Adipocyte (in vitro differentiated cells): ENCODE results near the gene TMEM80.

Experiments
- DNase-seq: peaks from one replicate; pipeline ENCODE4 v3.0.0-alpha.2; 2015; ENCODE audit warnings: low read depth
- H3K27me3 ChIP-seq: replicated peaks from 2 replicates; pipeline ENCODE4 v1.7.0; 2013; ENCODE audit warnings: mild to moderate bottlenecking, low read length, moderate library complexity; ENCODE audit not compliant: control insufficient read depth, insufficient read depth
- H3K36me3 ChIP-seq: 2 replicates; pipeline ENCODE4 v1.7.0; 2013; ENCODE audit warnings: low read length, mild to moderate bottlenecking, moderate library complexity; ENCODE audit not compliant: control insufficient read depth, insufficient read depth, severe bottlenecking
- H3K4me1 ChIP-seq: 2 replicates; pipeline ENCODE4 v1.7.0; 2013; ENCODE audit warnings: mild to moderate bottlenecking, low read length, moderate library complexity; ENCODE audit not compliant: control insufficient read depth, insufficient read depth
- H3K4me3 ChIP-seq: 2 replicates; pipeline ENCODE4 v1.7.0; 2013; ENCODE audit warnings: mild to moderate bottlenecking, low read length, moderate library complexity
- H3K9ac ChIP-seq: 2 replicates; pipeline ENCODE4 v1.7.0; 2013; ENCODE audit warnings: mild to moderate bottlenecking, low read length, moderate library complexity
- H3K9me3 ChIP-seq: 2 replicates; pipeline ENCODE4 v1.7.0; 2013; ENCODE audit warnings: mild to moderate bottlenecking, low read length, moderate library complexity; ENCODE audit not compliant: control insufficient read depth

The TMEM80 gene

DNA sequence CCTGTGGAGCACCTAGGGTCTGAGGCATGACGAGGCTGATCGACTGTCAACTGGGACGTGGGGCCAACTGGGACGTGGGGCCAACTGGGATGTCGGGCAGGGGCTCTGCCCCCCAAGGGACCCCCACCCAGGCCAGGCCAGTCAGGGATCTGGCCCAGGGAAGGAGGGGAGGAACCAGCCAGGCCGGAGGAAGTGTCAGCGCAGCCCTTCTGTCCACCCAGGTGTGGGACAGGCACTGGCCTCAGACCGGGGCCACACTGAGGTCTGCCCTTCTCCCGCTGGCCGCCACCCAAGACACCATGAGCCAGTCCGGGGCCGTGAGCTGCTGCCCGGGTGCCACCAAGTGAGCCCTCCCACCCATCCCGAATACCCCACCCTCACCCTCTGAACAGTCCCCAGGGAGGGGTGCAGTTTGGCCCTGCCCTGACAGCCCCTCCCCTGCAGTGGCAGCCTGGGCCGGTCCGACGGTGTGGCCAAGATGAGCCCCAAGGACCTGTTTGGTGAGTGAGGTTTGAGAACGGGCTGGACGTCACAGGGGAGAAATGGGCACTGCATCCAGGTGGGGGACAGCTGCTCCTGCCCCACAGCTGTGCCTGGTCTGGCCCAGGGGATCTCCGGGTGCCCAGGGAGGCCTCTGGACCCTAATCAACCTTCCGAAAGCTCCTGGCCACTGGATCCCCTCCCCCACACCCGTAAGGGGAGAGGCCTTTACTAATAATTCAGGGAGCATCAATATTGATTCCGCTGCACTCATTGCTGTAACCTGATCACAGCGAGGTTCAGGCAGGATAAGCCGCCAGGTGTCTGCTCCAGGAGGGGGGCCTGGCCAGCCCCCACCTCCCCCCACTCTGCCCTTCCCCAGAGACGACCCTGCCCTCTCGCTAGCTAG, 13.7 kb downstream of the TMEM80 start:
- Histone ChIP-seq H3K27me3 (no peaks in the 10 kb centered on the region), H3K36me3 (peaks cover 6% of the 10 kb centered on the region), H3K9me3 (no peaks in the 10 kb centered on the region), H3K9ac (no peak overlapping the region), H3K4me3 (no peak overlapping the region), H3K4me1 (peaks cover 32% of the 10 kb centered on the region)
- DNase-seq: no peak

DNA sequence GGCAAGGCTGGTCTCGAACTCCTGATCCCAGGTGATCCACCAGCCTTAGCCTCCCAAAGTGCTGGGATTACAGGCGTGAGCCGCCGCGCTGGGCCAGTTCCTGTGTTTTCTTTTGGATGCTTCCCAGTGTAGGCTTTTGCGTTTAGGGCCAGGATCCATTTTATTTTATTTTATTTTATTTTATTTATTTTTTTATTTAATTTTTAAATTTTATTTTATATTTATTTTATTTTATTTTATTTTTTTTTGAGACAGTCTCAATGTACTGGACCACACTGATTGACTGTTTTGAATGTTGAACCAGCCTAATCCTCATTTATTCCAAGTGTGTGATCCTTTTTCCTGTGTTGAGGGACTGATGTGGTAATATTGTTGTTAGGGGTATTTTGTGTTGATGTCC, 18.8 kb downstream of the TMEM80 start:
- Histone ChIP-seq H3K36me3 (no peaks in the 10 kb centered on the region), H3K9me3 (no peaks in the 10 kb centered on the region), H3K4me3 (no peak overlapping the region), H3K4me1 (peaks cover 16% of the 10 kb centered on the region), H3K27me3 (no peaks in the 10 kb centered on the region), H3K9ac (no peak overlapping the region)
- no peak for DNase-seq

DNA sequence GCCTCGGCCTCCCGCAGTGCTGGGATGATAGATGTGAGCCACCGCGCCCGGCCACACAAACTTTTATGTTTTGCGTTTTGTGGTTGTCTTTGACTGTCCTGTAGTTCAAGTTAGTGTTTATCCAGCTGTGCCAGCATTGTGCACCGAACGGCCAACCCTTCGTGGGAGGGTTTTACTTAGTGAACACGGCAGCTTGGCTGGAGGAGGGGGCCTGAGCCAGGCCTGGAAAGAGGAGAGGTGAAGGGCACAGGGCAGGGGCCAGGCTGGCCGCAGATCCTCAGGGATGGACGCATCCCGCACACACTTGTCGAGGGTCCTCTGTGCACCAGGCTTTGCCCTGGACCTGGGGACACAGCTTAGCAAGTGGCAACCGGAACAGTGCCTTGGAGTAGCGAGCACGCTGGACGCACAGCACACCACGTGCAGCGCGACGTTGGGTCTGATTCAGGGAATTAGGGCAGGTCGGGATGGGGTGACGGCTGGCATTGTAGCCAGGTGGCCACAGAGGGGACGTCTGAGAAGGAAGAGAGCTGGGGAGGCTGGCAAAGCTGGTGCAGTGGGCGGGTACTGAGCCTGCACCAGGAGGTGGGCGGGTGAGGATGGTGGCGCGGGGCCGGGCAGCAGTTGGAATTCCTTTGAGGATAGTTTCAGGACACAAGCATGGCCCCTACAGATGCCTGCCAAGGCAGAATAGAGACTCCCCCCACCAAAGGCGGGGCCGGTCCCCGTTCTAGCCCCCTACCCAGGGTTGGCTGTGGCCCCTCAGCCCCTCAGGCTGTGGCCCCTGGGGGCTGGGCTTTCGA, 23.8 kb downstream of the TMEM80 start:
- no peaks in the 10 kb centered on the region for H3K27me3 ChIP-seq

DNA sequence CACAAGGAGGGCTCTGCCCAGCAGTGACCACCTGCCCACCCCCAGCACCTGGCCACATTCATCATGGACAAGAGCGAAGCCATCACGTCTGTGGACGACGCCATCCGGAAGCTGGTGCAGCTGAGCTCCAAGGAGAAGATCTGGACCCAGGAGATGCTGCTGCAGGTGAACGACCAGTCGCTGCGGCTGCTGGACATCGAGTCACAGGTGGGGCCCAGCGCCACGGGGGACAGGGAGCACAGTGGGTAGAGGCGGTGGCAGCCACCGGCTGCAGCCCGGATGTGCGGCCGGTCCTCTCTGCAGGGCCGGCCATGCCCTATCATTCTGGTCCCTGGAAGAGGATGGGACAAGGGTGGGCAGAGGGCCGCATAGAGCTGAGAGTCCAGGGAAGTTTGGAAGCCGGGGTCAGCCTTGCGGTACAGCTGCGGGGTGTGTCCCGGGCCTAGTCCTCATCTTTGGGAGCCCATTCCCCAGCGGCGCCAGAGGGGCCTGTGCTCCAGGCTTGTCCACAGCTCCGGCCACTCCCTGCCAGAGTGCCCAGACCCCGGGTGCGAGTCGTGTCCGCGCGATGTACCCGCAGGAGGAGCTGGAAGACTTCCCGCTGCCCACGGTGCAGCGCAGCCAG, 24.5 kb downstream of the TMEM80 start:
- no peak overlapping the region for H3K4me3 ChIP-seq
- no peaks in the 10 kb centered on the region for H3K9me3 ChIP-seq
- H3K4me1 ChIP-seq: no peaks in the 10 kb centered on the region
- no peak overlapping the region for H3K9ac ChIP-seq
- H3K27me3 ChIP-seq: no peaks in the 10 kb centered on the region
- H3K36me3 ChIP-seq: no peaks in the 10 kb centered on the region
- no peak for DNase-seq

More for the DNA sequence above, 23.8 kb downstream of the TMEM80 start:
- Histone ChIP-seq H3K9me3 (no peaks in the 10 kb centered on the region), H3K4me1 (no peaks in the 10 kb centered on the region), H3K9ac (no peak overlapping the region), H3K4me3 (no peak overlapping the region), H3K36me3 (no peaks in the 10 kb centered on the region)
- DNase-seq: no peak

DNA sequence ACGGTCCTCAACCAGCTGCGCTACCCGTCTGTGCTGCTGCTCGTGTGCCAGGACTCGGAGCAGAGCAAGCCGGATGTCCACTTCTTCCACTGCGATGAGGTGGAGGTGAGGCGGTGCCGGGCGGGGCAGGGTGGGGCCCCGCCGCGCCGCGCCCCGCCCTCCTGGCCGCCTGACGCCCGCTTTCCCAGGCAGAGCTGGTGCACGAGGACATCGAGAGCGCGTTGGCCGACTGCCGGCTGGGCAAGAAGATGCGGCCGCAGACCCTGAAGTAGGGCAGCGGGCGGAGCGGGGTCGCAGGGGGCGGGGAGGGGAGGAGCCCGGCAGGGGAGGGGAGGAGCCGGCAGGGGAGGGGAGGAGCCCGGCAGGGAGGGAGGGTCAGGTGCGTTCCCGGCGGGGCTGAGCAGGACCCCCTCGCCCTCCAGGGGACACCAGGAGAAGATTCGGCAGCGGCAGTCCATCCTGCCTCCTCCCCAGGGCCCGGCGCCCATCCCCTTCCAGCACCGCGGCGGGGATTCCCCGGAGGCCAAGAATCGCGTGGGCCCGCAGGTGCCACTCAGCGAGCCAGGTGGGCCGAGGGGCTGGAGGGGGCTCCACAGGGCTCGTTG, 25.1 kb downstream of the TMEM80 start:
- Histone ChIP-seq H3K4me3 (no peak overlapping the region), H3K4me1 (no peaks in the 10 kb centered on the region), H3K9ac (no peak overlapping the region), H3K27me3 (no peaks in the 10 kb centered on the region), H3K36me3 (no peaks in the 10 kb centered on the region), H3K9me3 (no peaks in the 10 kb centered on the region)
- no peak for DNase-seq

DNA sequence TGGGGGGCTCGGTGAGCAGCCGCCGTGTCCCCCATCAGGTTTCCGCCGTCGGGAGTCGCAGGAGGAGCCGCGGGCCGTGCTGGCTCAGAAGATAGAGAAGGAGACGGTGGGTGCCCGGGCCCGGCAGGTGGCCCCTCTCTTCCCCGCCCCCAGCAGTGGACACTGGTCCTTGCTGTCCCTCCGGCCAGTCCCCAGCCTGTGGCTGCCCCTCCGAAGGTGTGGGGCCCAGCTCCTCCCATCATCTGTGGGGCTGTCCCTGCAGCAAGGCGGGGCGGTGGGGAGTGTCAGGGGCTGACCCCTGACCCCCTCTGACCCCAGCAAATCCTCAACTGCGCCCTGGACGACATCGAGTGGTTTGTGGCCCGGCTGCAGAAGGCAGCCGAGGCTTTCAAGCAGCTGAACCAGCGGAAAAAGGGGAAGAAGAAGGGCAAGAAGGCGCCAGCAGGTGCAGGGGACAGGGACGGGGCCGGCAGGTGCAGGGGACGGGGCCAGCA, 25.7 kb downstream of the TMEM80 start:
- H3K36me3 ChIP-seq: no peaks in the 10 kb centered on the region
- H3K27me3 ChIP-seq: no peaks in the 10 kb centered on the region
- DNase-seq: no peak
- H3K9me3 ChIP-seq: no peaks in the 10 kb centered on the region
- no peak overlapping the region for H3K4me3 ChIP-seq
- H3K4me1 ChIP-seq: no peaks in the 10 kb centered on the region
- H3K9ac ChIP-seq: no peak overlapping the region

DNA sequence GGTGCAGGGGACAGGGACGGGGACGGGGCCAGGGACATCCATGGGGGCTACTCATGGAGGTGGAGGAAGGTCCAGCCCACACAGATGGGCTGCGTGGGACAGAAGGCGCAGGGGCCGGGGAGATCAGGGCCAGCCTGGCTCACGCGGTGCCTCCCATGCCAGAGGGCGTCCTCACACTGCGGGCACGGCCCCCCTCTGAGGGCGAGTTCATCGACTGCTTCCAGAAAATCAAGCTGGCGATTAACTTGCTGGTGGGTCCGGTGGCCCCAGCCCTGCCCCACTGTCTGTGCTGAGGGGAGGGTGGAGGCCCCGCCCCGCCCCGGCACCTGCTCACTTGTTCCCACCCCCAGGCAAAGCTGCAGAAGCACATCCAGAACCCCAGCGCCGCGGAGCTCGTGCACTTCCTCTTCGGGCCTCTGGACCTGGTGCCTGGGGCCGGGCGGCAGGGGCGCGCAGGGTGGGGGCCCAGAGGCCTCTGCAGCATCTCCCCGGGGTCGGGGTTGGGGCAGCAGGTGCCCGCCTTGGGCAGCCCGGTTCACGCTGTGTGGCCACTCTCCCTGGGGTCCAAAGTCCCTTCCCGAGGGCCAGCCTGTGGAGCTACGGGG, 26.2 kb downstream of the TMEM80 start:
- Histone ChIP-seq H3K27me3 (no peaks in the 10 kb centered on the region), H3K9me3 (no peaks in the 10 kb centered on the region), H3K9ac (no peak overlapping the region), H3K4me3 (no peak overlapping the region), H3K4me1 (peaks cover 4% of the 10 kb centered on the region), H3K36me3 (no peaks in the 10 kb centered on the region)
- no peak for DNase-seq

DNA sequence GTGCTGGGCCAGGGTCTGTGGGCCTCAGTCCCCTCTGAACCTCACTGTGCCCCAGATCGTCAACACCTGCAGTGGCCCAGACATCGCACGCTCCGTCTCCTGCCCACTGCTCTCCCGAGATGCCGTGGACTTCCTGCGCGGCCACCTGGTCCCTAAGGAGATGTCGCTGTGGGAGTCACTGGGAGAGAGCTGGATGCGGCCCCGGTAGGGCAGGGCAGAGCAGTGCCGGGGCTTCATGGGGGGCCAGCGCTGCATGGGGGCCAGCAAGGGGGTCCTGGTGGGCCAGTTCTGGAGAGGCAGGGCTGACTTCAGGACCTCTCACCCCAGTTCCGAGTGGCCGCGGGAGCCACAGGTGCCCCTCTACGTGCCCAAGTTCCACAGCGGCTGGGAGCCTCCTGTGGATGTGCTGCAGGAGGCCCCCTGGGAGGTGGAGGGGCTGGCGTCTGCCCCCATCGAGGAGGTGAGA, 26.8 kb downstream of the TMEM80 start:
- DNase-seq: no peak
- Histone ChIP-seq H3K9ac (no peak overlapping the region), H3K27me3 (no peaks in the 10 kb centered on the region), H3K4me1 (peaks cover 10% of the 10 kb centered on the region), H3K4me3 (no peak overlapping the region), H3K9me3 (no peaks in the 10 kb centered on the region), H3K36me3 (no peaks in the 10 kb centered on the region)

DNA sequence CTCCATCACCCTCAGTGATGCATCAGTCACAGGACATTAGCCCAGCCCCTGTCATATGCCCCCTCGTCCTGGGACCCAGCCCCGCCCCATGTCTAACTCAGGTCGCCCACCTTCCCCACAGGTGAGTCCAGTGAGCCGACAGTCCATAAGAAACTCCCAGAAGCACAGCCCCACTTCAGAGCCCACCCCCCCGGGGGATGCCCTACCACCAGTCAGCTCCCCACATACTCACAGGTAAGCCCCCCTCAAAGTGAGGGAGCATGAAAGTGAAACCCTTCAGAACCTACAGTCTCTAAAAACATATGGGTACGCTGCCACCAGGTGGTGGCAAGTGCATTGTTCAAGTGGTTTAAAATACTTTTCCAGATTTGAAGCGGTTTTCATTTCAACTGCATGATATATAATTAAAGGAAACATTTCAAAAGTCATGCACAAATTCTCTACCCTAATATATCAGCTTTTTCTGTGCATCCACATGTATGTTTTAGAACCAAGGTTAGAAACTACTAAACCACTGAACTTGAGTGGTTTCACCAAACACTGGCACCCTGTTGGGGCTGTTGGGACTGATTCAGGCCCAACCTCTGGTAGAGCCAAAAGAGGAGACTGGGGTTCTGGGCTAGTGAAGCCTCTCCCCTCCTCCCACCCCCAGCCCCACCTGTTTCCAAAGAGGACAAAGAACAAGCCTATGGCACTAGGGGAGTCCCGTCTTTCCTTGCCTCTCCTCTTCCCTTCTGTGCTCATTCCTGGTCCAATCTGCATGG, 27.7 kb downstream of the TMEM80 start:
- H3K9me3 ChIP-seq: no peaks in the 10 kb centered on the region
- no peak overlapping the region for H3K4me3 ChIP-seq
- no peaks in the 10 kb centered on the region for H3K36me3 ChIP-seq
- H3K27me3 ChIP-seq: no peaks in the 10 kb centered on the region
- peak; percentile 75 for DNase-seq
- H3K9ac ChIP-seq: no peak overlapping the region
- peaks cover 19% of the 10 kb centered on the region for H3K4me1 ChIP-seq
